Measurements from ENCODE around the gene CYB561A3. TPM values are rescaled to one million over a fixed set of nuclear protein-coding genes. Genes with fewer than 3 reads are reported as not detected.

CYB561A3 gene
- total and polyA plus RNA-seq, 2 of the 13 experiments (the other 11 are each of a cell fraction or from before 2014, with no cell fraction given), result 11.4 to 14.9 TPM

DNA sequence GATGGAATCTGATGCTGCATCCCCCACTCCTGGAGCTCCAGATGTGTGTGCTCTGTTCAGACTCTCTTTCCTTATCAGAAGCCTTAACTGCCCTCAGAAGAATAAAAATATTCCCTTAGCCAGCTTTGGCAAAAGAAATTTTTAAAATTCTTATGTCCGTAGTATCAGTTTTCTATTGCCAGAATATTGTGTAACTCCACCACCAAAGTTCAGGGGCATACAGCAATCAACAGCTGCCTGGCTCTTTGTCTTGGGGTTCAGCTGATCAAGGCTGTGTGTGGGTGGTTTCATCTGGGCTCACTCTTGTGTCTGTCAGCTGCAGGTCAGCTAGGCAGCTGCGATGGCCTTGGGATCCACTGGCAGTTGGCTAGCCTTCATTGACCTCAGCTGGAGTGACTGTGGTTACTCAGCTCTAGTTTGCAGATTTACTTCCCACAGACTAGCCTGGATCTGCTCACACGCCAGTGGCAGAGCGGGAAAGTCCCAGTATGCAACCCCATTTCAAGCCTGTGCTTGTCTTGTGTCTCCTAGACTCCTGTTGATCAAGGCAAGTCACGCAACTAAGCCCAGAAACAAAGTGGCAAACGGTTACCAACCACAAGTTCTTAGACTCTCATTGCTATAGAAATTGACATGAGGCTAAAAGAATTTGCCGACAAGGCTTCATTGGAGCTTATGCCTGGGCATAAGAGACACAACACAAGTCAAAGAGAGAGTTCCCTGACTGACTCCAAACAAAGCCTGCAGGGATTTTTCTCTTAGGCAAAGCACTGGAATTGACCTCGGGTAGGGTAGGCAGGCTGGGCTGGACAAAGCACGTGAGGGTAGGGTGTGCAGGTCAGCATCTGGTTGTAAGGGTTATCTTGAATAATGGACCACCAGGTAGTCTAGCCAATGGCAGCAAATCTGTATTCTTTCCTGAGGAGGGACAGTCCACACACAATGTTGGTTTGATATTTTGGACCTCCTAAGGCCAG lies 8.0 kb upstream of the CYB561A3 start (continued):
- TF ChIP-seq ATF4 (CRISPR knock-in tag; IDR thresholded peaks at IDR 0.05), result peak in 1 of 2 experiments; percentile 66; a peak in 2 of 4 replicates
- TF ChIP-seq TBX2 (CRISPR knock-in tag; IDR thresholded peaks at IDR 0.05; ENCODE audit: borderline replicate concordance), result peak; percentile 71; the same call in 1 of the 2 replicates
- TF ChIP-seq ELF1 (CRISPR knock-in tag; IDR thresholded peaks at IDR 0.05), result no peak; the same call in 1 of the 2 replicates
- TF ChIP-seq, protein P1, sequence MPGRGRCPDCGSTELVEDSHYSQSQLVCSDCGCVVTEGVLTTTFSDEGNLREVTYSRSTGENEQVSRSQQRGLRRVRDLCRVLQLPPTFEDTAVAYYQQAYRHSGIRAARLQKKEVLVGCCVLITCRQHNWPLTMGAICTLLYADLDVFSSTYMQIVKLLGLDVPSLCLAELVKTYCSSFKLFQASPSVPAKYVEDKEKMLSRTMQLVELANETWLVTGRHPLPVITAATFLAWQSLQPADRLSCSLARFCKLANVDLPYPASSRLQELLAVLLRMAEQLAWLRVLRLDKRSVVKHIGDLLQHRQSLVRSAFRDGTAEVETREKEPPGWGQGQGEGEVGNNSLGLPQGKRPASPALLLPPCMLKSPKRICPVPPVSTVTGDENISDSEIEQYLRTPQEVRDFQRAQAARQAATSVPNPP (CRISPR knock-in tag; IDR thresholded peaks at IDR 0.05), result peak; percentile 58; the same call in 1 of the 2 replicates
- TF ChIP-seq IRX3 (CRISPR knock-in tag; IDR thresholded peaks at IDR 0.05; ENCODE audit: borderline replicate concordance, low read depth), result no peak
- peak; percentile 84; the same call in 1 of the 2 replicates for TF ChIP-seq FOXO1 (CRISPR knock-in tag; IDR thresholded peaks at IDR 0.05)
- no peak for TF ChIP-seq SOX6 (IDR thresholded peaks at IDR 0.05)
- peak; percentile 97 for TF ChIP-seq SOX6 (CRISPR knock-in tag; IDR thresholded peaks at IDR 0.05)
- no peak for TF ChIP-seq ZNF629 (CRISPR knock-in tag; conservative IDR thresholded peaks at IDR 0.05)
- peak; percentile 85; the same call in 1 of the 2 replicates for TF ChIP-seq ZSCAN31 (CRISPR knock-in tag; IDR thresholded peaks at IDR 0.05; ENCODE audit: low read depth)
- peak; percentile 58; the same call in 1 of the 2 replicates for TF ChIP-seq NR2F2 (IDR thresholded peaks at IDR 0.05; ENCODE audit: borderline replicate concordance, low read depth)
- peak; percentile 16 to 24; a peak in 1 of 4 replicates for TF ChIP-seq HMGXB4 (CRISPR knock-in tag; IDR thresholded peaks at IDR 0.05; ENCODE audit: borderline replicate concordance in 1 of 2, low read depth in 1 of 2)
- TF ChIP-seq RARG (CRISPR knock-in tag; IDR thresholded peaks at IDR 0.05; ENCODE audit: low read depth), result no peak
- TF ChIP-seq KDM6A (CRISPR knock-in tag; IDR thresholded peaks at IDR 0.05; ENCODE audit: low read depth), result peak; percentile 33; the same call in 1 of the 2 replicates
- TF ChIP-seq SCMH1 (CRISPR knock-in tag; IDR thresholded peaks at IDR 0.05; ENCODE audit: borderline replicate concordance), result no peak
- 0 out of 2 replicates have a peak, but pooled peaks have one; percentile 44 for TF ChIP-seq DMAP1 (CRISPR knock-in tag; IDR thresholded peaks at IDR 0.05)
- TF ChIP-seq, protein P2, sequence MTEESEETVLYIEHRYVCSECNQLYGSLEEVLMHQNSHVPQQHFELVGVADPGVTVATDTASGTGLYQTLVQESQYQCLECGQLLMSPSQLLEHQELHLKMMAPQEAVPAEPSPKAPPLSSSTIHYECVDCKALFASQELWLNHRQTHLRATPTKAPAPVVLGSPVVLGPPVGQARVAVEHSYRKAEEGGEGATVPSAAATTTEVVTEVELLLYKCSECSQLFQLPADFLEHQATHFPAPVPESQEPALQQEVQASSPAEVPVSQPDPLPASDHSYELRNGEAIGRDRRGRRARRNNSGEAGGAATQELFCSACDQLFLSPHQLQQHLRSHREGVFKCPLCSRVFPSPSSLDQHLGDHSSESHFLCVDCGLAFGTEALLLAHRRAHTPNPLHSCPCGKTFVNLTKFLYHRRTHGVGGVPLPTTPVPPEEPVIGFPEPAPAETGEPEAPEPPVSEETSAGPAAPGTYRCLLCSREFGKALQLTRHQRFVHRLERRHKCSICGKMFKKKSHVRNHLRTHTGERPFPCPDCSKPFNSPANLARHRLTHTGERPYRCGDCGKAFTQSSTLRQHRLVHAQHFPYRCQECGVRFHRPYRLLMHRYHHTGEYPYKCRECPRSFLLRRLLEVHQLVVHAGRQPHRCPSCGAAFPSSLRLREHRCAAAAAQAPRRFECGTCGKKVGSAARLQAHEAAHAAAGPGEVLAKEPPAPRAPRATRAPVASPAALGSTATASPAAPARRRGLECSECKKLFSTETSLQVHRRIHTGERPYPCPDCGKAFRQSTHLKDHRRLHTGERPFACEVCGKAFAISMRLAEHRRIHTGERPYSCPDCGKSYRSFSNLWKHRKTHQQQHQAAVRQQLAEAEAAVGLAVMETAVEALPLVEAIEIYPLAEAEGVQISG (CRISPR knock-in tag; IDR thresholded peaks at IDR 0.05), result peak; percentile 84
- peak; percentile 52; the same call in 1 of the 2 replicates for TF ChIP-seq ZNF280B (CRISPR knock-in tag; IDR thresholded peaks at IDR 0.05; ENCODE audit: borderline replicate concordance)
- TF ChIP-seq HNRNPLL (IDR thresholded peaks at IDR 0.05; ENCODE audit: low read depth, low read length, poor library complexity, severe bottlenecking), result no peak

Data from HepG2 (cell line).